NCI-H524 treated with DMSO at 0.1 percent for 48 hours (cell line): ENCODE data around the gene ZNF692.
A peak's percentile ranks its signal among the peaks of the same experiment; 100 is the strongest.

Experiments
- DNase-seq: peaks from one replicate; lab custom pipeline; 2025; lab: John Stamatoyannopoulos, UW

ZNF692 gene

DNA sequence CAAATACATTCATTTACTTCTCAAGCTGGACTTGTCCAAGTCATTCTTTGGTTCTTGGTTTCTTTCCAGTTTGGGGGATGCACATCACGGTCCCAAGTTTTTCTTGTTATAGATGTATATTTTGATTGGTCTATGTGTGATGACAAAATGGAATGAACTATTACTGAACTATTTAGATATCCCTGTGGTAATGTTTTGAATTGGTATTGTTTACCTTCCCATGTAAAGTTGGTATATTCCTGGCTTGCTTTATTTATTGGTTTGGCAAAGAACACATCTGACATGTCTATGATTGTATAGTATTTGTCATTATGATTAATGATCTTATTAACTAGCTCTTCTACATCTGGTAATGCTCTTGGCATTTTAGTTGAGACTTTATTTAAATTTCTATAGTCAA, 22.4 kb upstream of the ZNF692 start:
- no peak for DNase-seq

DNA sequence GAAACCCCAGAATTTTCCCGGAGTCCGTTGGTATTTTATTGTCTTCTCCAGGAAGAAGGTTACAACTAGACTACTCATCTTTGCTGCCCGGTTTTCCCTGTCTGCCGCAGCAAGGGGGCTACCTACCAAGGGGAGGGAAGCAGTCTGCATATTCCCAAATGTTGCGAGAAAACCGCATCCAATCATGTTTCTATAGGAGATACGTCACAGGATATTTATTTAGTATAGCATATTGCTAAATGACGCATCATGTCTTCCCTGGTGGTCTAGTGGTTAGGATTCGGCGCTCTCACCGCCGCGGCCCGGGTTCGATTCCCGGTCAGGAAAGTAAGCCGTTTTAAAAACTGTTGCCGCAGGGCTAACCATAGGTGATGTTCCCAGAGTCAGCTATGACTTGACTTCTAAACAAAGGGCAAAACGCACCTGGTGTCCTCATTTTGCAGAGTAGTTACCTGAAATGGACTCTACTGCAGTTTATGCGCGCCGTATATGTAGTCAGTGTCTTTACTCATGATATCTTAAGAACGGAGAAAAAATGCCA, 15.2 kb upstream of the ZNF692 start:
- DNase-seq: peak; percentile 82

DNA sequence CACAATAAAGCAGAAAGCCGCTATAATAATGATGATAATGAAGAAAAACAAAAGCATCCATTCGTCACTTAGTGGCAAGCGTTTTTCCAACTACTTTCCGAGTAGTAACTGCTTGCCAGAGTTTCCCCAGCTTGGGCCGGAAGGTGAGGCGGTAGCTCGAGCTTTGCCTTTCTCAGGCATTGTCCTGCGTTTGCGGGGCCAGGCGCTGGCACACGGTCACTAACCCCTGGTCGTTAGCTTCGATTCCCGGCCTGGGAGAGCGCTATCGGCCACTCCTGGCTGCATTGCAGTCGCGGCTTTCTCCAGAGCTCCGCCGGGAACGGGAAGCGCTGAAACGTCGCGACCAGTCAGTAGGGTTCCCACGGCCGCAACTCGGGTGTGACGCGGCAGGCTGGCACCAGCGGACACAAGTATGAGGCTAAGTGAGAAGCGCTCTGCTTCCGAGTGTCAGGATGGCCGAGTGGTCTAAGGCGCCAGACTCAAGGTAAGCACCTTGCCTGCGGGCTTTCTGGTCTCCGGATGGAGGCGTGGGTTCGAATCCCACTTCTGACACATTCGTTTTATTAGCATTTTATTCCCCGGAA, 14.6 kb upstream of the ZNF692 start:
- peak; percentile 72 for DNase-seq

DNA sequence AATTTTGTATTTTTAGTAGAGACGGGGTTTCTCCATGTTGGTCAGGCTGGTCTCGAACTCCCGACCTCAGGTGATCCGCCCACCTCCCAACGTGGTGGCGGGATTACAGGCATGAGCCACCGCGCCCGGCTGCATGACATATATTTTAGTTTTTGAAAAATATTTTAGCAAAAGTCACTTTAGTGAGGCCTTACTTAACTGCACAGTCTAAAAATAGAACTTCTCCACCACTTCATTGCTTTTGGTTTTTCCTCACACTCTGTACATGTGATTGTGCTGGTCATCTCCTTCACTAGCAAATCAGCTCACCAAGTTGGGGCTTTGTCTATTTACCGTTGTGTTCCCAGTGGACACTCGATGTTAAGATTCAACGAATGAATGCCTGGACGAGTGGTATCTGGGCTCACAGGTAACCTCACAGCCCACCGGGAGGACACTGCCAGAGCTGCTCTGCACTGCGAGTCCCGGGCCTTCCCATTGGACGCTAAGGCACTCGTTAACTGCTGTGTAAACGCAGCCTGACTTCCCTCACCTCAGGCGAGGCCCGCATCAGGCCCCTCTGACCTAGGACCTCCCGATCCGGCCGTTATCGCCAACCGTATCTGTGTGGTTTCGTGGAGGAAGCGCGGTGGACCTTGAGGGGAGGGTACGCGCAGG, 14.0 kb upstream of the ZNF692 start:
- no peak for DNase-seq

DNA sequence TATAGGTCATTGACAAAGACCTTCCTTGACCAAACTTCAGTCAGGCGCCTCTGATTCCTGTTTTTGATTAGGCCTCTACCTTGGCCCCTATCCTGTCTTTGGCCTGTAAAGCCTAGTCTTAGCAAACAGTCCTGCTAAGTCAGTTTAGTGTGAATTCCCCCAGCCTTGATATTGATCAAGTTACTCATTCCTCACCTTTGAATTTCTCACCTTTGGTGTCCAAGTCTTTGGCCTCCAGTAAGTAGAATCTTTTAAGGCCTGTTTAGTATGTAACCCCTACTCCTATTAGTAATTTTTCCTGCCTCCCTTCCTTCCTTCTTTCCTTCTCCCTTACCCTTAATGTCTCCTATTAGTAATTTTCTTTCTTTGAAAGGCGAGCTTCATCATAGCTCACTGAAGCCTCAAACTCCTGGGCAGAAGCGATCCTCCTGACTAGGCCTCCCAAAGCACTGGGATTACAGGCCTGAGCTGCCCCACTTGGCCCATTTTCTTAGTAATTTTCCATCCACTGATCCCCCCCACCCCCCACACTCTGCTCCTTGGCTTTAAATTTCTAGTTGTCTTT, 13.0 kb upstream of the ZNF692 start:
- no peak for DNase-seq

DNA sequence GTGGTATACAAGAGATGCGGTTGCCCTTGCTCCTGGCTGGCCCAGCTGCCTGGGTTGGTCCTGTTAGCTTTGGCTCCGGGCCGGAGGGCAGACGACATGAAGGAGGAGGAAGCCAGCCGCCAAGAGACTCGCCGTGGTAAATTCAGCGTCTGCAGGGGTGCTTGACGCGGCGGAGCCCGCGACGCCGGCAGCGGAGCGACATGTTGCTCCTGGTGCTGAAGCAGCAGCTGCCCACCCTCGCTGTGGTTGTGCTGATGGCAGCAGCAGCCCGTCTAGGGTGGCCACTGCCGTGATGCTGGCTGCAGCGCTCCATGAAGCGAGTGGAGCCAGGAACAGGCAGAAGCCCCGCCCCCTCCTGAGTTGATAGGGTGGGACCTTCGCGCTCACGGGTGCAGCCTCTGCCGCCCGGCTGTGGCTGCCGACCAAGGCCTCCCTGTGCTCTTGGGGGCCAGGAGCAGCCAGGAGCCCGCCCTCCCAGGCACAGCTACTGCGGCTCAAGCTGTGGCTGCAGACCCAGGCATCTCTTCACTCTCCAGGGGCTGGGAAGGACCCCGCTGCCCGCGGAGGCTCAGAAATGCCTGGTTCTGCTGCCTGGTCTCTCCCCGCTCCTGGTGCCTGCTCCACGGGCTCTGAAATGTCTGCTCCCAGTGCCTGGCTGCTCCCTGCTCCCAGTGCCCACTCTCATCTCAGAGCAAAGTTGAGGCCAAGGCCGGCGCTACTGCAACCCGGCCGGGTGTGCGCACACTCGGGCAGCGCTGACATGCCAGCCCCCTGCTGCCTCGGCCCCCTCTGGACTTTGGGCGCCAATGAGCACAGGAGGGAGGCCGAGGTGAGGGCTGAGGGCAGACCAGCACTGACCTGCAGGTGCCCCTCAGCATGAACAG, 4.4 kb upstream of the ZNF692 start:
- DNase-seq: peak; percentile 36

DNA sequence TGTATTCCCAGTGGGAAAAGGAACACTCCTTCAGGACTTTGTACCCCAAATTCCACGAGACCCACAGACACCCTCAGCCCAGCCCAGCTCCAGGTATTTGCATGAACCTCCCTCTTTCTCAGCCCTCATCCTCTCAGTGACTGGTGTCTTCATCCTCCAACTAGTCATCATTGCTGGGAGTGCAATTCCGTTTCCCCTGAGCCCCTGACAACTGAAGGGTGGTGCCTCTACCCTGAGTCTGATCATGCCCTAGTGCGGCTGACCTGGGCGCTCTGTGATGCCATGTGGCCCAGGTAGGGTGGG, 3.8 kb upstream of the ZNF692 start:
- no peak for DNase-seq

DNA sequence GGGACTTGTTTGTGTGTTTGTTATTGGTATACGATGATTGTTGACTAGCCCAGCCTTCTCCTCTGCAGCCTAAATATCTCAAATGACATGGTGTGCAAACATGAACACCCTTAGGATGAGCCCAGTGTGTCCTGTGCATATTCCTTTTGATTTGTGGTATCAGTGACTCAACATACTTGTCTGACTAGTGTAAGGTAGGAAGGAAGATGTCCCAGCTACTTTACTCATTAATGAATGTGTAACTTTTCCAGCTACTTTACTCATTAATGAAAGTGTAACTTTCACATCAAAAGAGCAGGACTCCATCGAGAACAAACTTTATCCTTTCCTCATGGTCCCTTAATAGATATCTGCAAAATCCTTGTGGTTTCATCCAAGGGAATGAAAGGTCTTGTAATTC, 2.7 kb upstream of the ZNF692 start:
- DNase-seq: no peak

DNA sequence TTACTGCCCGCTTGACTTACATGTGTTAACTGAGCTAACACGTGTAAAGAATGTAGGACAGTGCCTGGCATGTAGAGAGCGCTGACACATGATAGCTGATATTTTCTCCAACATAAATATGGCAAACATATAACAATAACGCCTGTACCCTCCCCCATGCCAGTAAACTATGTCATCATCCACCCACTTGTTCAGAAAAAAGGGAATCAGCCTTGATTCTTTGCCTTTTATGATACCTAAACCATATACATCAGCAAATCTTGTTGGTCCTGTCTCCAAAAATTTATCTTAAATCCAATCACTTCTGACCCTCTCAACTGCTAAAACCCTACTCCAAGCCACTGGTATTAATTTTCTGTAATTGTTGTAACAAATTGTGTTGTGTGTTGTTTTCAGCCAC, 1.1 kb upstream of the ZNF692 start:
- no peak for DNase-seq

DNA sequence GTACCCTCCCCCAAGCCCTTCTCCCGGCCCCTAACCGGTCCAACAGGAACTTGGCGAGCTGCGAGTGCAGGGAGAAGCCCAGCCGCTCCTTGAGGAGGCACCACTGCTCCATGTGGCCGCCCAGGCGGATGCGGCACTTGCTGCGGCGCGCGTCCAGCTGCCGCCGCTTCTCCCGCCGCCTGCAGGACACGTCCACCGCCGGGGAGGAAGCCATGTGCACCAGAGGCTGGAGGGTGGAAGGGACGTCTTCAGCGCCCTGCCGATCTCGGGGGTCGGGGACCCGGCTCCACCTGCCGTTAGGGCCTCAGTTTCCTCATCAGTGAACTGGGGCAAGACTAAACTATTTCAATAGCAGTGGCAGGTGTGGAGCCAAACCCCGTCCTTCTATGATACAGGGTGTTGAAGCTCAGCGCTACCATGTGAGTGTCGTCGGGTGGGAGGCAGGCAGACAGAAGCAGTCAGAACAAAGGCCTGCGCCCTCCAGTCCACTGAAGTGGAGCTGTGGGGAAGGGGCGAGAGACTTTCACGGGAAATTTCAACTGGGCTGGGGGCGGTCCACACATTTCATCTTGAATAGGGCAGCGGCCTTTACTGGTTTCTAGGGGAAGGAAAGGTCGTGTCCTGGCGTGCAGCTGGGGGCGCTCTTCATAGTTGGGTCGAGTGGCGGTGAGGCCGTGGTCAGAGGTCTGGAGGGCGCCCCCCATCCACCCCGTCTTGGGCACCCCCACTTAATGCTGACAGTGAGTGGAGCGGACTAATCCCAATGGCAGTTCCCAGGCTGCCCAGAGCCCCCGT, 592 bp downstream of the ZNF692 start:
- DNase-seq: no peak

DNA sequence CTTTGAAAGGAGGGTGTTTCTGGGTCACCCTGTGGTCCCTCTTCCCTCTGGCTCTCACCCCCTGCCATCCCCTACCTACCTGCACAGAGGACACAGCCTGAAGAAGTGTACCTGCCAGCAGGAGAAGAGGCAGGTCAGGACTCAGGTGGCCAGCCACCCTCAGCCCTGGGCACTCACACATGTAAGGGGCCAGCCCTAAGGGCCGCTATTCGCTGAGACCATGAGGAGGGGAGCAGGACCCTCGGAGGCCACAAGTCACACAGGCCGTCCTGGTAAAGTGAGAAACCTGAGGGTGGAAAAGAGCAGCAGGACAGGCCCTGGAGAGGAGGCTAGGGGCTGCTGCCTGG, 1.2 kb downstream of the ZNF692 start:
- DNase-seq: no peak

DNA sequence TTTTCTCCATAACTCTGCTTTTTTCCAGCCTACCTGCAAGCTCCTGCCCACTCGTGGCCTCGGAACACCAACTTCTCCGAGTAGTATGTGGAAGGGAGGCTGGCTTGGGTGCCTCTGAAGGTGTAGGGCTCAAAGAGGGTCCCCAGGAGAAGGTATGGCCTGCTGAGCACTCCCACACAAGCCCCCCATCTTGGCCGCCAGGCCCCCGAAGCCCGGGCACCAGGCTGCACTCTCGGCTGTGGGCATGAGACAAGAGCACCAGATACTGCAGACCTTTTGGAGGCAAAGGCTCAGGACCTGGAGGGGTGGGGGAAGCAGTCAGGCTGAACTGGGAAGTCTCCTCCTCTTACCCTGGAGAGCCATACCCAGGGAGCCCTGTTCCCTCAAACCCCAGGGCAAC, 1.7 kb downstream of the ZNF692 start:
- no peak for DNase-seq

DNA sequence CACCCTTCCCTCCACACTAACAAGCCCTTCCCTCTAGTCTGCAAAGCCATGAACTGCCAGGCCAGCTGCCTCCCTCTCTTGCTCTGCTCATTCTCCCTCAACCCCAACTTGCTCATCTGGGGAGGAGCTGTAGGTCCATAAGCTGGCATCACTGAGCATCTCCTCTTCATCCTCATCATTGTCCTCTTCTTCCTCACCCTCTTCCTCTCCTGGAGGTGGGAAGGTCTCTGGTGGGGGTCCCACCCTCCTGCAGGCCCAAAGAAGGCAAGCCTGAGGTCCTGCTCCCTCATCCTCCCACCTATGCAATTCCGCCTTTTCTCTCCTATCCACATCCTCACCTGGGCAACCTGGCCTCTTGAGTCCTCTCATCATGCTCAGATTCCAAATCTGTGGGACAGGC, 2.7 kb downstream of the ZNF692 start:
- DNase-seq: no peak

DNA sequence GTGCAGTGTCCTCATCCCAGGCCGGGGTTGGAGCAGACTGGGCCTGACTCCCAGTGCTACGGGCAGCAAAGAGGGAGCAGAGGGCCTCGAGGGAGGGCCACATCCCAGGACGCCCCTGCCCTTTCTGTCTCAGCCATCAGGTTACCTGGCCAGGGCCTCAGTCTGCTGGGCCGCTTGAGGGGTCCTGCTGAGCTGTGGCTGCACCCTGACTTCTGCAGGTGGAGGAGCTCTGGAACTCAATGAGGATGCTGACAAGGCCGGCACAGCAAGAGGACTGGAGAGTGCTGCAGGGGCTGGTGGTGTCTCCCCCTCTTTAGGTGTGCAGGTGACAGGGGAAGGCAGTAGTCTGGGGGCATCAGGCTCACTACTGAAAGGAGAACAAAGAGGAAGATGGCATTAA, 3.3 kb downstream of the ZNF692 start:
- no peak for DNase-seq

DNA sequence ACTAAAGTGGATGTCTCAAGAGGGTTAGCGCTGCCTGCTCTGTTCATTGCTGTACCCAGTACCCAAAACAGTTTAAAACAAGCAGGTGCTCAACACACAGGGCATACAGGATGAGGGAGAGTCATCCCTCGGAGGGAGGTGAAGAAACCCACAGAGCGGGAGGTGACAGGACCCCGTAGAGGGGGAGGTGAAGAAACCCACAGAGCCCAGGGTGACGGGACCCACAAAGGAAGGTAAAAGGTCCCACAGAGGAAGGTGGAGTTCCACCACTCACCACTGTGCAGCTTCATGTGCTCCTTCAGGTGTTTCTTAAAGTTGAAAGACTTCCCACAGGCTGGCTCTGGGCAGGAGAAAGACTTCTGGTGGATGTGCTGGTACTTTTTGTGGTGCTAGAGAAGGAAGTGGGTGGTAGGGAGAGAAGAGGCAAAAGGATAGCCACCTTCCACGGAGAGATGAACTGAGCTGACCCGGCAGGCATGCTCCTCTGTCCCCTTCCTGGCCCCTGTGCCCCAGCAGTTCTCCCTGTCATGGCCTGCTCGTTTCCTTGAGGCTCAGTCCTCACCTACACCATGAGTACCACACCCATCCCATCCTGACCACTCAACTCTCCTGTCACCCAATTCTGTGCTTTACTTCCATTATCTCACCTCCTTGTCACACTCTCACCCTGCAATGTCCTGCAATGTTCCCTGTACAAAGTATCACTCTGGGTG, 5.1 kb downstream of the ZNF692 start:
- DNase-seq: no peak

DNA sequence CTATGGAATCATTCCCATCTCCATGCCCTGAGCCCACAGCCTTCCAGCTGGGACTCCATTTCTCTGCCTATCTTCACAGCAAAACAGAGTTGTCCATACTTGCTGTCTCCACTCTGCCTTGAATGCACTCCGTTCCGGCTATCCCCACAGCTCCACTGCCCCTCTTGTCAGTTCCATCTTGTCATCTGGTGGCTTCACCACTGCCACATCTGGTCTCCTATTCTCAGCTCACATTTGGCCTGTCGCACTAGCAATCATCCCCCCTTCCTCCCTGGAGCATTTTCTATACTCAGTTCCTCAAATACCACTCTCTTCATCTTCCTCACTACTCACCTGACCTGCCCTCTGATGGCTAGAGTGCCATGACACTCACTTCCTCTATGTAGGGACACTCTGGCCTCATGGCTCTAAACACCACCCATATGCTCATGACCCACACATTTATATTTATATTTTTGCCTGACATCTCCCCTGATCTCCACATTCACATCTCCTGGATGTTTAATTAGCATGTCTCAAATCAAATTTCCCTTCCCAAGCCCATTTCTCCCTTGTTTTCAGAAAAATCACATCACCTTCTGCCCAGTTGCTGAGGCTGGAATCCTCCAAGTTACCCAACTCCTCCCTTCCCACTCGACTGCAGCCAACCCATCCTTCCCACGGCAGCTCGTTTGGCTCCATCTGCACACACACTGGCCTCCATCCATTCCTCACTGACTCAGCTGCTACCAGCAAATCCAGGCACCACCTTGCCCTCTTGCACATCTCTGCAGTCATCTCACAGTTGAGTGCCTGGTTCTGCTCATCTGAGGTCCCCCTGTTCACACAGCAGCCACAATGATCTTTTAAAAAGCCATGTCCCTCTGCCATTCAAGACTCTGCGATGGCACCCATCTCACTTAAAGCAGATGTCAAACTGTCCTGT, 6.1 kb downstream of the ZNF692 start:
- DNase-seq: no peak

DNA sequence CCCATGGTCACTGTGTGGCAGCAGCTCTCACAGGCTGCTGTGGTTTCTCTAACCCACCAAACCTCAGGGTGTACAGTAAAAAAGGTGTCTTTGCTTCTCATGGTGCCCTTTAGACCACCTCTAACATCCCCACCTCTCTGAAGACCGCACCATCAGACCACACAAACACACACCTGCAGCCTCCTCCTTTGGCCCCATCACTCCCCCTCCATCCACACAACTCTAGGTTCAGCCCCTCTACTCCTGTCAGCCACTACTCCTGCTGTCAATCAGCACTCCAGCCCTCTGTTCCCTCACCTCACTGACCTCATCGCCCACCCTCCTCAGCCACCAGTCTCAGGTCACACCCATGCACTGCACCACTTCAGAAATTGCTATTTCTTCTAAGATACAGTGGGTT, 7.5 kb downstream of the ZNF692 start:
- DNase-seq: no peak

DNA sequence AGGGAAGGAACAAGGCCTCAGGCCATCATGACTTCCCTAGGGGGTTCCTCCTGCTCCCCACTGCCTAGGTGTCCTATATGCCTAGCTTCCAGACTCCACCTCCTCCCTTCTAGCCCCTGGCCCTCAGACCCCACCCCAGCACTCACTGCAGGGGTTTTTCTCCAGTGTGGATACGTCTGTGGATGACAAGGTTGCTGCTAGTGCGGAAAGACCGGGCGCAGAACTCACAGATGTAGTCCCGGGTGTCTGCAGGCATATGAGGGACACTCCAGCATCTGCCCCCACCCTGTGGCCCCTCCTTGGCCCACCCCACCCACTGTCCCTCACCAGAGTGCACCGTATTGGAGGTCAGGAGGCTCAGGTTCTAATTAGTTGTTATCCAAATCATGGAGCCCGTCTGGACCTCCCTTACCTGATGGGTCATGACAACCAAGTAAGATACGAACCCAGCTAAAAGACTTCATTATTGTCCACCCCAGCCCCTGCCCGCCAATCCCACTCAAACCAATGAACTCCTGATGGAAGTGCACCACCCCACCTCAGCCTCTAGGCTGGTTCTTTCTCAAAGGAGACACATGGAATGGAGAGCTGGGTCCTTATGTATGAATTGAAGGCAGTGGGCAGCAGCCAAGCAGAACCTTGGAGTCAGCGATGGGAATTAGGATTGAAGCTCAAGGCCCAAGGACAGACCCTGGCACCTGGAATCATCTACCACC, 8.2 kb downstream of the ZNF692 start:
- DNase-seq: no peak

DNA sequence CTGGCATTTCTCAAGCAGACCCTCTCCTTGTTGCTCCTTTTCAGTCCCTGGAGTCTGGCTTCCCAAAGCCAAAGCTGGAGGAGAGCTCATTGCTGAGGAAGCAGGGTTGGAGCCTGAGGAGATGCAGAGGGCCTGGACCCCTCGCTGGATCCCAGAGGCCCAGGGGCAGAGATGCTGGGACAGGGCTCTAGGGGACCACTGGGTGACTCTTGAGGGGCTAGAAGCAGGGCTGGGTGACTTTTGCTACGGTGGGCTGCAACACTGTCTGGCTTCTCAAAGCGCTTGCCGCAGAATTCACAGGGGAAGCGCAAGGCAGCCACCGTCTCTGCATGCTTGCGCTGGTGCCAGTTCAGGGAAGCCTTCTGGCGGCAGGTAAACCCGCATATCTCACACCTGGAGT, 8.8 kb downstream of the ZNF692 start:
- DNase-seq: no peak

DNA sequence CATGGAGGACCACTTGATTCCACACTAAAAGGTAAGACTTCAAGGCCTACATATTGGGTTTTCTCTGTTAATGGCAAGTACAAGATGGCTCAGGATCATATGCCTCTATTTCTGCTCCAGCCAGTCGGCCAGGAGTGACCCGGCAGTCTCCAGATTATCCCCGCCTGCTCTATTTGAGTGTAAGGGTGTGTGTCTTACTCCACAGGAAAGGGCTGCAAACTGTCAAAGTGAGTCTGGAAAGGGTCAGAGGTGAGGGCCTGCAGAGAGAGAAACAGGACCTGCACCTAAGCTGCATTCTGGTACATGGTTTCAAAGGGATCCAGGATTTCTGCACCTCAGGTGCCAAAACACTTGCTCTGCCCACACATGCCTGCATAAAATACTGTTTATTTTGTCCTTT, 9.2 kb downstream of the ZNF692 start:
- no peak for DNase-seq
